Measurements from ENCODE around the gene SYNE3.

DNA sequence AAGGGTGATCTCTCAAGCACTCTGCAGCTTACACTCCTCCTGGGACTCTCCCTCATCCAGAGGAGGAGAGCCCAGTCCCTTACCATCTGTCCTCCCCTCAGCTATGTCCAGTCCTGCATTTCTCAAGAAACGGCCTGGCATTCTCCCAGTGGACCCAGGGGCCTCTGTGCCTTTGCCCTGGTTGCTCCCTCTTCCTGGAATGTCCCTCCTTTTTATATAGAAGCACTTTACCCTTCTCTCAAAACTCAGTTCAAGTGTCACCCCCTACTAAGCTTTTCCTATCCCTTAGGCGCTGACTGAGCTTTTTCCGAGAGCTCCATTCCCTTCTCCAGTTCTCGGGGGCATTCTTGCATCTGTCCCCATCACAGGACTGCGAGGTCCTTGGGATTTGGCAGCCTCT lies 9.5 kb upstream of the SYNE3 start:
- TF ChIP-seq POLR2AphosphoS5 (IDR thresholded peaks at IDR 0.05; ENCODE audit: borderline replicate concordance, low read depth, low read length), result no peak
- no peak for TF ChIP-seq EZH2 (IDR thresholded peaks at IDR 0.05)
- no peak for TF ChIP-seq FOXP2 (optimal IDR thresholded peaks at IDR 0.05; ENCODE audit: control extremely low read depth, extremely low read length, insufficient read depth)

Data from SK-N-MC (cell line).